Omental fat pad (tissue), 4 donors: ENCODE results near the gene ALOX15B. TPM values are rescaled to one million over a fixed set of nuclear protein-coding genes. Genes with fewer than 3 reads are reported as not detected.

Experiments
- ATAC-seq: fragments of 150-250 bp; one replicate; pipeline ENCODE4 v1.9.1; 2016; ENCODE audit warnings: mild to moderate bottlenecking, moderate library complexity; ENCODE audit not compliant: low FRiP score
- DNase-seq: peaks from one replicate; pipeline ENCODE4 v3.0.0-alpha.2; 2019; ENCODE audit warnings: low spot score
- CTCF ChIP-seq, 3 donors: fragments of 450-650 bp; IDR thresholded peaks; one replicate each; pipeline ENCODE4 v1.5.1; 2016 to 2017; ENCODE audit warnings: antibody characterized with exemption in 3 of 3, mild to moderate bottlenecking in 3 of 3, moderate library complexity in 2 of 3
- total RNA-seq, 4 donors: library from RNA; depleted of rRNA; stranded (reverse); fragments of >200 nt; gene quantifications; one replicate each; pipeline ENCODE4 v1.1.0, GENCODE V29; 2016

Gene ALOX15B
- total RNA-seq, 4 donors from 2014 or later, result 3.8 to 9.8 (median 8.2) TPM

GRCh38 chr17:8064561-8065019 lies 25.7 kb downstream of the ALOX15B start:
- TF ChIP-seq CTCF (IDR thresholded peaks at IDR 0.05), result no peak
- ATAC-seq, result no peak
- no peak for DNase-seq

- TF ChIP-seq CTCF (IDR thresholded peaks at IDR 0.05), result no peak
- DNase-seq, result no peak
Measured at GRCh38 chr17:8066841-8067775, 28.2 kb downstream of the ALOX15B start.

GRCh38 chr17:8067806-8068205 lies 28.9 kb downstream of the ALOX15B start:
- DNase-seq (no peak), ATAC-seq (no peak)
- TF ChIP-seq CTCF (IDR thresholded peaks at IDR 0.05), result no peak

More at GRCh38 chr17:8066841-8067775, 28.2 kb downstream of the ALOX15B start:
- no peak for ATAC-seq

GRCh38 chr17:8068736-8069586 lies 30.1 kb downstream of the ALOX15B start:
- DNase-seq (no peak), ATAC-seq (no peak)

GRCh38 chr17:8069587-8069860 lies 30.7 kb downstream of the ALOX15B start:
- TF ChIP-seq CTCF (IDR thresholded peaks at IDR 0.05), result no peak
- ATAC-seq (no peak), DNase-seq (no peak)

More at GRCh38 chr17:8068736-8069586, 30.1 kb downstream of the ALOX15B start:
- TF ChIP-seq CTCF (IDR thresholded peaks at IDR 0.05), result no peak

GRCh38 chr17:8071496-8071895 lies 32.6 kb downstream of the ALOX15B start:
- no peak for TF ChIP-seq CTCF (IDR thresholded peaks at IDR 0.05)
- DNase-seq, result no peak
- no peak for ATAC-seq
